COLO829 (cell line): ENCODE data around the gene RAB14.
"Not testable (repeated sequence)": the region's sequence is repeated elsewhere in the genome, so short reads cannot be mapped to it uniquely, and the experiment has no call there.

Experiments
- DNase-seq: peaks from one replicate; pipeline ENCODE4 v3.0.0; 2012; ENCODE audit warnings: low spot score

The RAB14 gene

GRCh38 chr9:121191235-121191634, 10.4 kb downstream of the RAB14 start:
- no peak for DNase-seq

- DNase-seq, result no peak
Measured at GRCh38 chr9:121189660-121190059, 12.0 kb downstream of the RAB14 start.

GRCh38 chr9:121189006-121189405, 12.7 kb downstream of the RAB14 start:
- no peak for DNase-seq

GRCh38 chr9:121187636-121188305, 13.9 kb downstream of the RAB14 start:
- DNase-seq, result no peak

GRCh38 chr9:121185774-121186403, 15.8 kb downstream of the RAB14 start:
- no peak for DNase-seq

- no peak for DNase-seq
Measured at GRCh38 chr9:121185178-121185745, 16.4 kb downstream of the RAB14 start.

GRCh38 chr9:121184463-121184862, 17.2 kb downstream of the RAB14 start:
- DNase-seq, result no peak

- no peak for DNase-seq
Measured at GRCh38 chr9:121183666-121184423, 17.8 kb downstream of the RAB14 start.

- DNase-seq, result no peak
Measured at GRCh38 chr9:121182989-121183388, 18.7 kb downstream of the RAB14 start.

- no peak for DNase-seq
Measured at GRCh38 chr9:121182101-121182836, 19.4 kb downstream of the RAB14 start.

- no peak for DNase-seq
Measured at GRCh38 chr9:121179930-121180681, 21.6 kb downstream of the RAB14 start.

GRCh38 chr9:121179373-121179721, 22.3 kb downstream of the RAB14 start:
- not testable (repeated sequence) for DNase-seq

- no peak for DNase-seq
Measured at GRCh38 chr9:121178676-121179372, 22.8 kb downstream of the RAB14 start.

GRCh38 chr9:121173501-121173900, 28.2 kb downstream of the RAB14 start:
- DNase-seq, result no peak

GRCh38 chr9:121172726-121173487, 28.8 kb downstream of the RAB14 start:
- no peak for DNase-seq

- no peak for DNase-seq
Measured at GRCh38 chr9:121171236-121171635, 30.4 kb downstream of the RAB14 start.

- no peak for DNase-seq
Measured at GRCh38 chr9:121169094-121169601, 32.5 kb downstream of the RAB14 start.

- no peak for DNase-seq
Measured at GRCh38 chr9:121168052-121168451, 33.6 kb downstream of the RAB14 start.

GRCh38 chr9:121160025-121160424, 41.6 kb downstream of the RAB14 start:
- DNase-seq, result no peak

GRCh38 chr9:121157939-121158338, 43.7 kb downstream of the RAB14 start:
- no peak for DNase-seq
